ENCODE results near the gene GRM7.

DNA sequence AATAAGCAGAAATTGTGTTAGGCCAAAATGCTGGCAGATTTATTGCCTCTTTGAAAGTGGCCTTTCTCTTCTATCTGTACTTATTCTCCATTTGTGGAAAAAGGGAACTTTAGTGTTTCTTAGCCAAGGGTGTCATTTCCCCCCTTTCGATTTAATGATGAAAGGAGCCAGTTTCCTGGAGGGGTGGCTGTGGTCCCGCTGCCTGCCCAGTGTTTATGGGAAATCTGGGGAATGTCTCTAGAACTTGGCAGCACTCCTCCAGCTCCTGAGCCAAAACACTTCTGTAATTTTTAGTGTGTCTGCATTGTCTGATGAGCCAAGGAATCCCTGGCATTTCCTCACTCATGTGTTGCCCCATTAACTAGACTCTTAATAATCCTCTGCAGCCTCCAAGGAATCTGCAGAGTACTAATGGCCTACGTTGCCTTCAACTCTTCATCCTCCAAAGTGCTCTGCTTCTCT, 448.8 kb downstream of the GRM7 start:
- TF ChIP-seq, protein P1, sequence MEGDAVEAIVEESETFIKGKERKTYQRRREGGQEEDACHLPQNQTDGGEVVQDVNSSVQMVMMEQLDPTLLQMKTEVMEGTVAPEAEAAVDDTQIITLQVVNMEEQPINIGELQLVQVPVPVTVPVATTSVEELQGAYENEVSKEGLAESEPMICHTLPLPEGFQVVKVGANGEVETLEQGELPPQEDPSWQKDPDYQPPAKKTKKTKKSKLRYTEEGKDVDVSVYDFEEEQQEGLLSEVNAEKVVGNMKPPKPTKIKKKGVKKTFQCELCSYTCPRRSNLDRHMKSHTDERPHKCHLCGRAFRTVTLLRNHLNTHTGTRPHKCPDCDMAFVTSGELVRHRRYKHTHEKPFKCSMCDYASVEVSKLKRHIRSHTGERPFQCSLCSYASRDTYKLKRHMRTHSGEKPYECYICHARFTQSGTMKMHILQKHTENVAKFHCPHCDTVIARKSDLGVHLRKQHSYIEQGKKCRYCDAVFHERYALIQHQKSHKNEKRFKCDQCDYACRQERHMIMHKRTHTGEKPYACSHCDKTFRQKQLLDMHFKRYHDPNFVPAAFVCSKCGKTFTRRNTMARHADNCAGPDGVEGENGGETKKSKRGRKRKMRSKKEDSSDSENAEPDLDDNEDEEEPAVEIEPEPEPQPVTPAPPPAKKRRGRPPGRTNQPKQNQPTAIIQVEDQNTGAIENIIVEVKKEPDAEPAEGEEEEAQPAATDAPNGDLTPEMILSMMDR (conservative IDR thresholded peaks at IDR 0.05; ENCODE audit: low read length), result no peak
- no peak for TF ChIP-seq EZH2phosphoT487 (IDR thresholded peaks at IDR 0.05; ENCODE audit: borderline replicate concordance, low read depth, low read length)
